Activated CD8-positive, alpha-beta memory T cell treated with anti-CD3 and anti-CD28 coated beads, Interleukin-2, amount 50 U/mL, for 24 hours (primary cell): ENCODE results near the gene ENDOV.

Experiments
- DNase-seq: peaks from one replicate; pipeline ENCODE4 v3.0.0-alpha.2; 2020; ENCODE audit errors: extremely low read depth

The ENDOV gene

GRCh38 chr17:80431246-80432195 lies 16.6 kb downstream of the ENDOV start:
- no peak for DNase-seq

GRCh38 chr17:80432350-80432955 lies 17.5 kb downstream of the ENDOV start:
- no peak for DNase-seq

- DNase-seq, result no peak
Measured at GRCh38 chr17:80432961-80433550, 18.1 kb downstream of the ENDOV start.

GRCh38 chr17:80433916-80434666 lies 19.1 kb downstream of the ENDOV start:
- DNase-seq, result no peak

GRCh38 chr17:80437532-80437931 lies 22.6 kb downstream of the ENDOV start:
- DNase-seq, result no peak

GRCh38 chr17:80438806-80439205 lies 23.8 kb downstream of the ENDOV start:
- DNase-seq, result no peak

GRCh38 chr17:80439499-80439898 lies 24.5 kb downstream of the ENDOV start:
- DNase-seq, result no peak

GRCh38 chr17:80441133-80441578 lies 26.2 kb downstream of the ENDOV start:
- no peak for DNase-seq

- DNase-seq, result no peak
Measured at GRCh38 chr17:80441598-80442322, 26.8 kb downstream of the ENDOV start.

- DNase-seq, result no peak
Measured at GRCh38 chr17:80442323-80442659, 27.3 kb downstream of the ENDOV start.

GRCh38 chr17:80442764-80443163 lies 27.8 kb downstream of the ENDOV start:
- DNase-seq, result no peak

GRCh38 chr17:80443498-80443897 lies 28.5 kb downstream of the ENDOV start:
- no peak for DNase-seq

- DNase-seq, result no peak
Measured at GRCh38 chr17:80443916-80444643, 29.1 kb downstream of the ENDOV start.

GRCh38 chr17:80444644-80444979 lies 29.6 kb downstream of the ENDOV start:
- DNase-seq, result no peak

- DNase-seq, result no peak
Measured at GRCh38 chr17:80445007-80445725, 30.2 kb downstream of the ENDOV start.

- no peak for DNase-seq
Measured at GRCh38 chr17:80445726-80446110, 30.8 kb downstream of the ENDOV start.

- DNase-seq, result no peak
Measured at GRCh38 chr17:80446645-80447405, 31.9 kb downstream of the ENDOV start.

GRCh38 chr17:80447790-80448189 lies 32.8 kb downstream of the ENDOV start:
- DNase-seq, result no peak

- no peak for DNase-seq
Measured at GRCh38 chr17:80449194-80449929, 34.4 kb downstream of the ENDOV start.
